NK-92 (cell line): ENCODE measurements around the gene GPR183.

ENCODE experiments used
- DNase-seq: peaks from one replicate; lab custom pipeline; 2025; ENCODE audit not compliant: unreplicated experiment; lab: John Stamatoyannopoulos, UW

Gene GPR183

GRCh38 chr13:99271249-99271648, 36.0 kb downstream of the GPR183 start:
- DNase-seq: no peak

GRCh38 chr13:99270518-99270917, 36.7 kb downstream of the GPR183 start:
- DNase-seq: no peak

GRCh38 chr13:99269627-99270241, 37.5 kb downstream of the GPR183 start:
- no peak for DNase-seq

- DNase-seq: no peak
Observed at GRCh38 chr13:99268822-99269221, 38.4 kb downstream of the GPR183 start.

GRCh38 chr13:99267927-99268326, 39.3 kb downstream of the GPR183 start:
- no peak for DNase-seq

GRCh38 chr13:99266827-99267226, 40.4 kb downstream of the GPR183 start:
- no peak for DNase-seq

- no peak for DNase-seq
Observed at GRCh38 chr13:99265821-99266426, 41.3 kb downstream of the GPR183 start.

GRCh38 chr13:99265162-99265800, 41.9 kb downstream of the GPR183 start:
- no peak for DNase-seq

- no peak for DNase-seq
Observed at GRCh38 chr13:99264051-99264450, 43.1 kb downstream of the GPR183 start.

GRCh38 chr13:99263126-99263785, 43.9 kb downstream of the GPR183 start:
- no peak for DNase-seq

GRCh38 chr13:99261059-99261458, 46.1 kb downstream of the GPR183 start:
- DNase-seq: no peak

GRCh38 chr13:99260216-99260615, 47.0 kb downstream of the GPR183 start:
- DNase-seq: no peak

- no peak for DNase-seq
Observed at GRCh38 chr13:99258946-99259345, 48.3 kb downstream of the GPR183 start.

- DNase-seq: no peak
Observed at GRCh38 chr13:99258210-99258860, 48.9 kb downstream of the GPR183 start, which contains the start of gene GPR18. Gene GPR18, minus strand, starts transcription at chr13:99258379. Its CDS starts 2,507 bp downstream, at chr13:99255872.

- no peak for DNase-seq
Observed at GRCh38 chr13:99257291-99257690, 49.9 kb downstream of the GPR183 start.

- no peak for DNase-seq
Observed at GRCh38 chr13:99256709-99257108, 50.5 kb downstream of the GPR183 start.

GRCh38 chr13:99256283-99256682, 50.9 kb downstream of the GPR183 start:
- DNase-seq: no peak

GRCh38 chr13:99255271-99255670, 51.9 kb downstream of the GPR183 start:
- no peak for DNase-seq

- DNase-seq: no peak
Observed at GRCh38 chr13:99254830-99255229, 52.4 kb downstream of the GPR183 start.

GRCh38 chr13:99251921-99252320, 55.3 kb downstream of the GPR183 start:
- DNase-seq: no peak
